Stimulated activated CD8-positive, alpha-beta memory T cell treated with anti-CD3 and anti-CD28 coated beads, Interleukin-15, amount 100 ng/mL, for 48 hours (primary cell): ENCODE results near the gene NIT1.

Source experiments
- DNase-seq, 2 donors: peaks; one replicate each; pipeline ENCODE4 v3.0.0-alpha.2; 2020; ENCODE audit warnings: low read depth in 2 of 2

The NIT1 gene

GRCh38 chr1:161153176-161153575, 35.3 kb downstream of the NIT1 start:
- no peak for DNase-seq

- peak; percentile 58 to 72 for DNase-seq
These were observed 35.9 kb downstream of the NIT1 start, which contains the start of gene UFC1 for GRCh38 chr1:161153682-161154337. TSS of gene UFC1 (plus strand) at chr1:161153978. CDS start at chr1:161153998, 20 bp downstream.

GRCh38 chr1:161157867-161158266, 40.0 kb downstream of the NIT1 start:
- DNase-seq: no peak

GRCh38 chr1:161158316-161159010, 40.6 kb downstream of the NIT1 start:
- no peak for DNase-seq

GRCh38 chr1:161159087-161159912, 41.4 kb downstream of the NIT1 start, which contains the start of gene USP21:
TSS of gene USP21 (plus strand) at chr1:161159500. CDS start at chr1:161160641, 1,141 bp downstream.
- peak; percentile 87 for DNase-seq

- no peak for DNase-seq
These were observed 42.0 kb downstream of the NIT1 start for GRCh38 chr1:161159913-161160243.

GRCh38 chr1:161160671-161161145, 42.8 kb downstream of the NIT1 start:
- no peak for DNase-seq

- no peak for DNase-seq
These were observed 43.7 kb downstream of the NIT1 start for GRCh38 chr1:161161652-161162051.

GRCh38 chr1:161162052-161162451, 44.1 kb downstream of the NIT1 start:
- DNase-seq: no peak

- DNase-seq: no peak
These were observed 44.9 kb downstream of the NIT1 start for GRCh38 chr1:161162806-161163205.

GRCh38 chr1:161163793-161164192, 45.9 kb downstream of the NIT1 start:
- DNase-seq: no peak

- DNase-seq: no peak
These were observed 47.2 kb downstream of the NIT1 start for GRCh38 chr1:161164901-161165610.

GRCh38 chr1:161165742-161166668, 48.1 kb downstream of the NIT1 start, which contains the start of gene PPOX:
TSS of gene PPOX (plus strand) at chr1:161166426. CDS start at chr1:161166848, 422 bp downstream.
- DNase-seq: peak; percentile 91

GRCh38 chr1:161166669-161167548, 49.0 kb downstream of the NIT1 start:
- no peak for DNase-seq

GRCh38 chr1:161168906-161169305, 51.0 kb downstream of the NIT1 start:
- no peak for DNase-seq
